NCI-H187 treated with DMSO at 0.1 percent for 48 hours (cell line): ENCODE results near the gene THTPA.

Experiments
- DNase-seq: peaks from one replicate; lab custom pipeline; 2025; lab: John Stamatoyannopoulos, UW

The THTPA gene

GRCh38 chr14:23555882-23556699 is at the start of gene THTPA:
Gene THTPA, plus strand, starts transcription at chr14:23556271. Its CDS starts 487 bp downstream, at chr14:23556758.
- DNase-seq: peak; percentile 50

- DNase-seq: no peak
Observed at GRCh38 chr14:23512156-23512555, 43.9 kb upstream of the THTPA start.

GRCh38 chr14:23513005-23513817 is 42.9 kb upstream of the THTPA start:
- DNase-seq: no peak

- DNase-seq: no peak
Observed at GRCh38 chr14:23513818-23514643, 42.0 kb upstream of the THTPA start.

GRCh38 chr14:23514644-23514957 is 41.5 kb upstream of the THTPA start:
- DNase-seq: no peak

- no peak for DNase-seq
Observed at GRCh38 chr14:23517650-23518326, 38.3 kb upstream of the THTPA start.

GRCh38 chr14:23518709-23519108 is 37.4 kb upstream of the THTPA start:
- no peak for DNase-seq

GRCh38 chr14:23520899-23521533 is 35.1 kb upstream of the THTPA start:
- DNase-seq: no peak

GRCh38 chr14:23521785-23522640 is 34.1 kb upstream of the THTPA start:
- no peak for DNase-seq

GRCh38 chr14:23522643-23523198 is 33.4 kb upstream of the THTPA start:
- DNase-seq: no peak

- DNase-seq: no peak
Observed at GRCh38 chr14:23523229-23524016, 32.6 kb upstream of the THTPA start.

GRCh38 chr14:23524954-23525353 is 31.1 kb upstream of the THTPA start:
- DNase-seq: no peak

- no peak for DNase-seq
Observed at GRCh38 chr14:23525611-23526010, 30.5 kb upstream of the THTPA start.

GRCh38 chr14:23528555-23528954 is 27.5 kb upstream of the THTPA start:
- DNase-seq: no peak

- no peak for DNase-seq
Observed at GRCh38 chr14:23529016-23529415, 27.1 kb upstream of the THTPA start.

GRCh38 chr14:23530375-23531055 is 25.6 kb upstream of the THTPA start:
- DNase-seq: no peak

GRCh38 chr14:23531391-23531790 is 24.7 kb upstream of the THTPA start:
- DNase-seq: no peak

GRCh38 chr14:23532658-23533057 is 23.4 kb upstream of the THTPA start:
- DNase-seq: no peak
